ENCODE results near the gene ABCA10. TPM values are rescaled to one million over a fixed set of nuclear protein-coding genes. Genes with fewer than 3 reads are reported as not detected.

Gene ABCA10
- total RNA-seq, 1 experiment from 2014 or later = 0.47 TPM

- BruUV-seq (replicated peaks) = no TSS peak
- DNase-seq (no peak), ATAC-seq (no peak)
- no peak overlapping the region for H3K27ac ChIP-seq (ENCODE audit: low read length)
- no peak overlapping the region for H3K4me2 ChIP-seq (ENCODE audit: low read length)
- H2AFZ ChIP-seq (ENCODE audit: low read length) = no peak overlapping the region
- CTCF ChIA-PET = interaction anchor here (0.5 kb wide), 1 partner anchor 21 kb away, joined by 3 read pairs; no protein-coding TSS in a partner anchor
- POLR2A ChIA-PET (ENCODE audit: unreplicated experiment) = no interaction called here
- no peaks in the 10 kb centered on the region for H3K9me2 ChIP-seq (replicated peaks; ENCODE audit: low read length)
- no peak overlapping the region for H3K4me3 ChIP-seq (ENCODE audit: low read length)
- no peaks in the 10 kb centered on the region for H3K36me3 ChIP-seq (ENCODE audit: low read depth, low read length)
- no peaks in the 10 kb centered on the region for H3K4me1 ChIP-seq (ENCODE audit: insufficient read depth, low read length)
- intact Hi-C loops (cut with micrococcal nuclease) = no loop called here
- no peaks in the 10 kb centered on the region for H3K27me3 ChIP-seq (ENCODE audit: low read length)
- H3K9ac ChIP-seq (ENCODE audit: low read length) = no peak overlapping the region
- no peaks in the 10 kb centered on the region for H3K9me3 ChIP-seq (ENCODE audit: low read length)
- TF ChIP-seq EZH2phosphoT487 (IDR thresholded peaks at IDR 0.05; ENCODE audit: borderline replicate concordance, low read length) (no peak), EZH2 (IDR thresholded peaks at IDR 0.05; ENCODE audit: low read length, unreplicated experiment) (no peak)
- TF ChIP-seq, protein P1, sequence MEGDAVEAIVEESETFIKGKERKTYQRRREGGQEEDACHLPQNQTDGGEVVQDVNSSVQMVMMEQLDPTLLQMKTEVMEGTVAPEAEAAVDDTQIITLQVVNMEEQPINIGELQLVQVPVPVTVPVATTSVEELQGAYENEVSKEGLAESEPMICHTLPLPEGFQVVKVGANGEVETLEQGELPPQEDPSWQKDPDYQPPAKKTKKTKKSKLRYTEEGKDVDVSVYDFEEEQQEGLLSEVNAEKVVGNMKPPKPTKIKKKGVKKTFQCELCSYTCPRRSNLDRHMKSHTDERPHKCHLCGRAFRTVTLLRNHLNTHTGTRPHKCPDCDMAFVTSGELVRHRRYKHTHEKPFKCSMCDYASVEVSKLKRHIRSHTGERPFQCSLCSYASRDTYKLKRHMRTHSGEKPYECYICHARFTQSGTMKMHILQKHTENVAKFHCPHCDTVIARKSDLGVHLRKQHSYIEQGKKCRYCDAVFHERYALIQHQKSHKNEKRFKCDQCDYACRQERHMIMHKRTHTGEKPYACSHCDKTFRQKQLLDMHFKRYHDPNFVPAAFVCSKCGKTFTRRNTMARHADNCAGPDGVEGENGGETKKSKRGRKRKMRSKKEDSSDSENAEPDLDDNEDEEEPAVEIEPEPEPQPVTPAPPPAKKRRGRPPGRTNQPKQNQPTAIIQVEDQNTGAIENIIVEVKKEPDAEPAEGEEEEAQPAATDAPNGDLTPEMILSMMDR (conservative IDR thresholded peaks at IDR 0.05; ENCODE audit: low read depth, low read length) = no peak
- H3K79me2 ChIP-seq (ENCODE audit: low read length) = no peaks in the 10 kb centered on the region
- no peaks in the 10 kb centered on the region for H4K20me1 ChIP-seq (ENCODE audit: low read length)
- H3F3A ChIP-seq (ENCODE audit: low read length, unreplicated experiment) = no peaks in the 10 kb centered on the region
Measured at GRCh38 chr17:69105907-69106730, 122.5 kb downstream of the ABCA10 start.

GRCh38 chr17:69103557-69104233, 124.9 kb downstream of the ABCA10 start:
- ATAC-seq (no peak), DNase-seq (no peak)
- no peaks in the 10 kb centered on the region for H3K36me3 ChIP-seq (ENCODE audit: low read depth, low read length)
- no peak overlapping the region for H3K4me2 ChIP-seq (ENCODE audit: low read length)
- ChIA-PET POLR2A (ENCODE audit: unreplicated experiment) (no interaction called here), CTCF (interaction anchor here (0.6 kb wide), 1 partner anchor 18 kb away, joined by 3 read pairs; no protein-coding TSS in a partner anchor)
- TF ChIP-seq EZH2 (IDR thresholded peaks at IDR 0.05; ENCODE audit: low read length, unreplicated experiment) (no peak), EZH2phosphoT487 (IDR thresholded peaks at IDR 0.05; ENCODE audit: borderline replicate concordance, low read length) (no peak)
- TF ChIP-seq, protein P1 (conservative IDR thresholded peaks at IDR 0.05; ENCODE audit: low read depth, low read length) = no peak
- H3K9me3 ChIP-seq (ENCODE audit: low read length) = no peaks in the 10 kb centered on the region
- intact Hi-C loops (cut with micrococcal nuclease) = no loop called here
- peaks cover 4% of the 10 kb centered on the region; the same call in 1 of the 2 replicates for H3K27me3 ChIP-seq (ENCODE audit: low read length)
- H3K27ac ChIP-seq (ENCODE audit: low read length) = no peak overlapping the region
- H3F3A ChIP-seq (ENCODE audit: low read length, unreplicated experiment) = no peaks in the 10 kb centered on the region
- H4K20me1 ChIP-seq (ENCODE audit: low read length) = no peaks in the 10 kb centered on the region
- no peaks in the 10 kb centered on the region for H3K79me2 ChIP-seq (ENCODE audit: low read length)
- H3K9me2 ChIP-seq (replicated peaks; ENCODE audit: low read length) = no peaks in the 10 kb centered on the region
- no peak overlapping the region for H2AFZ ChIP-seq (ENCODE audit: low read length)
- no TSS peak for BruUV-seq (replicated peaks)
- H3K9ac ChIP-seq (ENCODE audit: low read length) = no peak overlapping the region
- H3K4me3 ChIP-seq (ENCODE audit: low read length) = no peak overlapping the region
- no peaks in the 10 kb centered on the region for H3K4me1 ChIP-seq (ENCODE audit: insufficient read depth, low read length)
